ENCODE results near the gene ENPP6. TPM values are rescaled to one million over a fixed set of nuclear protein-coding genes. Genes with fewer than 3 reads are reported as not detected.
A peak's percentile ranks its signal among the peaks of the same experiment; 100 is the strongest.

The ENPP6 gene
- polyA plus RNA-seq, 2 of the 4 experiments (the other 2 are of a cell fraction), result not detected

DNA sequence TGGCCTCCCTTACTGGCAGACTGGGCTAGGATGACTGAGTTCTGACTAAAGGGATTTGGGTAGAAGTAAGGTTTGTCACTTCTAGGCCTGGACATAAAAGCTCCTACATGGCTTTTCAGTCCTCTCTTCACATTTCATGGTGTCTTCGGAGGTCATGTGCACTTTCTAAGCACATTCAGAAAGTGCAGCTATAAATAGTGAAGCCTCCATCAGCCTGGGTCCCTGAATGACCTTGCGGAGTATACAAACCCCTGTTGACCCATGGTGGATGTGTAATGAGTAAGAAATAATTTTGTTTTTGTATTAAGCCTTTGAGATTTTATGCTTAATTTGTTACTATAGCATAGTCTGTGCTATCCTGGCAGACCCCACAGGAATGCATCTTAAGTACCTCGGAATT is 158.6 kb downstream of the ENPP6 start (continued):
- TF ChIP-seq, protein P1, sequence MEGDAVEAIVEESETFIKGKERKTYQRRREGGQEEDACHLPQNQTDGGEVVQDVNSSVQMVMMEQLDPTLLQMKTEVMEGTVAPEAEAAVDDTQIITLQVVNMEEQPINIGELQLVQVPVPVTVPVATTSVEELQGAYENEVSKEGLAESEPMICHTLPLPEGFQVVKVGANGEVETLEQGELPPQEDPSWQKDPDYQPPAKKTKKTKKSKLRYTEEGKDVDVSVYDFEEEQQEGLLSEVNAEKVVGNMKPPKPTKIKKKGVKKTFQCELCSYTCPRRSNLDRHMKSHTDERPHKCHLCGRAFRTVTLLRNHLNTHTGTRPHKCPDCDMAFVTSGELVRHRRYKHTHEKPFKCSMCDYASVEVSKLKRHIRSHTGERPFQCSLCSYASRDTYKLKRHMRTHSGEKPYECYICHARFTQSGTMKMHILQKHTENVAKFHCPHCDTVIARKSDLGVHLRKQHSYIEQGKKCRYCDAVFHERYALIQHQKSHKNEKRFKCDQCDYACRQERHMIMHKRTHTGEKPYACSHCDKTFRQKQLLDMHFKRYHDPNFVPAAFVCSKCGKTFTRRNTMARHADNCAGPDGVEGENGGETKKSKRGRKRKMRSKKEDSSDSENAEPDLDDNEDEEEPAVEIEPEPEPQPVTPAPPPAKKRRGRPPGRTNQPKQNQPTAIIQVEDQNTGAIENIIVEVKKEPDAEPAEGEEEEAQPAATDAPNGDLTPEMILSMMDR (IDR thresholded peaks at IDR 0.05), result no peak
- TF ChIP-seq BHLHE40 (IDR thresholded peaks at IDR 0.05; ENCODE audit: low read depth, low read length) (no peak), HEYL (CRISPR knock-in tag; IDR thresholded peaks at IDR 0.05) (no peak)

DNA sequence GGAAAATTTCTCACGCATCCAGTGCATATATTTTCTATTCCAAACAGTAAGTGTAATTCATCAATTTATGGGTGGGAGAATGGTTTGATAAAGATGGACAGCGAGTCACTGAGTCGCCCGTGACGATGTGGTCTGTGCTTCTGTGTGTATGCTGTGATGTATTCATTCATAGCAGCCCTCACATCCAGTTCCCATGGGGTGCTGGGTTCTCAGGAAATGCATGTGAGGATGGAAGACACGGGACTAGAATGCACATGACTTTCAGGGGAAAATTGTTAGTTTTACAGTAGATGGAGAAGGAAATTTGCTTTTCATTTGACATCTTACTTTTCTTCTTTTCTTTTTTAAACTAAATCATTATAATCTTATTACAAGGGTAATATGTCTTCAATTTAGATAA is 159.6 kb downstream of the ENPP6 start:
- H3K4me1 ChIP-seq, result no peaks in the 10 kb centered on the region
- H3K9me3 ChIP-seq, result no peaks in the 10 kb centered on the region
- ChIA-PET CTCF (no interaction called here), POLR2A (no interaction called here)
- DNase-seq (ENCODE audit: low read depth in 1 of 2, low spot score in 1 of 2) (no peak), FAIRE-seq (no peak), ATAC-seq (no peak)
- H3K27ac ChIP-seq, result no peak overlapping the region
- H3K4me2 ChIP-seq, result no peak overlapping the region
- H3K4me3 ChIP-seq, result no peak overlapping the region
- TF ChIP-seq ZFP36 (IDR thresholded peaks at IDR 0.05; ENCODE audit: borderline replicate concordance, partially characterized antibody) (no peak), RCOR1 (IDR thresholded peaks at IDR 0.05; ENCODE audit: low read depth, low read length) (no peak), ZNF302 (CRISPR knock-in tag; IDR thresholded peaks at IDR 0.05) (no peak), GATA3 (IDR thresholded peaks at IDR 0.05; ENCODE audit: borderline replicate concordance) (no peak), HDAC2 (IDR thresholded peaks at IDR 0.05) (no peak), TP53 (CRISPR knock-in tag; IDR thresholded peaks at IDR 0.05) (no peak), JUNB (IDR thresholded peaks at IDR 0.05) (no peak), FOSL2 (IDR thresholded peaks at IDR 0.05) (no peak), FOSL2 (CRISPR knock-in tag; IDR thresholded peaks at IDR 0.05) (no peak), CHD2 (IDR thresholded peaks at IDR 0.05; ENCODE audit: low read length, partially characterized antibody) (no peak), KDM1A (IDR thresholded peaks at IDR 0.05; ENCODE audit: low read depth) (no peak), KDM5A (IDR thresholded peaks at IDR 0.05) (no peak)
- 59% methylated on average over 6 of the region's 6 CpGs for WGBS (ENCODE audit: missing lambda C conversion rate)

DNA sequence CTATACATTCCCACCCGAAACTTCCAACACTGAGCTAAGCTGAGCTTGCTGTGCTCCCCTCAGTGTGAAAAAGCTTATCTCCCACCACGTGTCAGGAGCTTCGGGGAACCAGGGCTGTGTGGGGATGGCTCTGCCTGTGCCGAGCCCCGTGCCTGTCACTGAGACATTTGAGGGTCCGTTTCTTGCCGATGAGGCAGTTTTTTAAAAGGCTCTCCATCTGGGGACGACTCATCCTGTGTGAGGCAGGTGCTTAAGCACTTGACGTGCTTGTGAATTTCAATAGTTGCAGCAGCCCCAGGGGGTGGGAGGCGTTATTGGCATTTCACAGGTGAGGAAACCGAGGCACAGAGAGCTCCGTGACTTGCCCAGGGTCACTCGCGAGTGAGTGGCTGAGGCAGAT is 160.8 kb downstream of the ENPP6 start:
- FAIRE-seq, result no peak
- no peak for ATAC-seq
- Histone ChIP-seq H3K9me3 (no peaks in the 10 kb centered on the region), H3K4me2 (no peak overlapping the region), H3K4me1 (no peaks in the 10 kb centered on the region), H3K4me3 (no peak overlapping the region), H3K27ac (no peak overlapping the region)
- no peak for DNase-seq (ENCODE audit: low read depth in 1 of 2, low spot score in 1 of 2)
- ChIA-PET POLR2A (no interaction called here), CTCF (interaction anchor here (0.6 kb wide), 1 partner anchor 114 kb away, joined by 3 read pairs; no protein-coding TSS in a partner anchor)
- 50% methylated on average over 13 of the region's 14 CpGs for WGBS (ENCODE audit: missing lambda C conversion rate)
- no peak for TF ChIP-seq CBX8 (IDR thresholded peaks at IDR 0.05)
- TF ChIP-seq, protein P2, sequence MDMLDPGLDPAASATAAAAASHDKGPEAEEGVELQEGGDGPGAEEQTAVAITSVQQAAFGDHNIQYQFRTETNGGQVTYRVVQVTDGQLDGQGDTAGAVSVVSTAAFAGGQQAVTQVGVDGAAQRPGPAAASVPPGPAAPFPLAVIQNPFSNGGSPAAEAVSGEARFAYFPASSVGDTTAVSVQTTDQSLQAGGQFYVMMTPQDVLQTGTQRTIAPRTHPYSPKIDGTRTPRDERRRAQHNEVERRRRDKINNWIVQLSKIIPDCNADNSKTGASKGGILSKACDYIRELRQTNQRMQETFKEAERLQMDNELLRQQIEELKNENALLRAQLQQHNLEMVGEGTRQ (IDR thresholded peaks at IDR 0.05), result no peak
- peak; percentile 67 for TF ChIP-seq MAFK (IDR thresholded peaks at IDR 0.05; ENCODE audit: partially characterized antibody)
- no peak for TF ChIP-seq JUNB (IDR thresholded peaks at IDR 0.05)

DNA sequence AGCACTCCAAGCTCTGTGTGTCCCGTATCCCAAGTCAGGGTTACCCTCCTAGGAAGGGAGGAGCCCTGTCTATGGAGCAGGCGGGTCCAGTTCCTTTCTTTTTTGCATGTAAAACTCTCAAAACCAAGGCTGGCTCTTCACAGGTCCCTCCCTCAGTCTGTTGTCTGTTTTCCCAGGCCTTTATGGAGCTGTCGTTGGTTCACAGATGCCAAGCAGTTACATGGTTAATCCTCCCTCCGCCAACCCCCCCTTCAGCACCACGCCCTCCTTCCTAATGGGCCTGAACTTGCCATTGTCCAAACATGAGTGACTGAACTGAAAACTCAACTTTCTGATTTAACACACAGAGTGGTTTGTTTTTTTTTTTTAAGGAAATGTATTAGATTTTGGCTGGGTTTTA is 164.2 kb downstream of the ENPP6 start:
- TF ChIP-seq HOXB13 (CRISPR knock-in tag; IDR thresholded peaks at IDR 0.05; ENCODE audit: low read depth), result no peak
- H3K4me1 ChIP-seq, result no peaks in the 10 kb centered on the region
- WGBS (ENCODE audit: missing lambda C conversion rate), result 68% methylated on average over 4 of the region's 5 CpGs
- POLR2A ChIA-PET, result no interaction called here
- H3K4me3 ChIP-seq, result no peak overlapping the region
- ATAC-seq (no peak), FAIRE-seq (no peak), DNase-seq (ENCODE audit: low read depth in 1 of 2, low spot score in 1 of 2) (no peak)
- H3K4me2 ChIP-seq, result no peak overlapping the region
- no peak overlapping the region for H3K27ac ChIP-seq
- H3K9me3 ChIP-seq, result no peaks in the 10 kb centered on the region
- CTCF ChIA-PET, result interaction anchor here (0.9 kb wide), 1 partner anchor 31 kb away, joined by 3 read pairs; no protein-coding TSS in a partner anchor

DNA sequence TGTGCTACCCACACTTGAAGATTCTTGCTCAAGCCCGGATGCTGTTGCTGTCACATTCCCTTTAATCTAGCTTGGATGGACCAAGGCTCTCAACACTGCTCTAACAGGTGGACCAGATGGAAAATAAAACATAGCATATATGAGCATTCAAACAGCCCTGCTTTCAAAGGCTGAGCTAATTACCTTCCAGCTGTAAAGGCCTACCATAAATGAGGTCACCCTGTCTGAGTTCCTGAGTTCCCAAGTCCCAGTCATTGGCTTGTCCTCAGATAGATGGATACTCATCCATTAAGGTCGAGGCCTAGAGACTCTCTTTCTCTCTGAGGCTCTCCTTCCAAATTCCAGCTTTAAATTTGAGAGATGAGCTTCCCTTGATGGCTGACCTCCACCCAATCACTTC is 165.1 kb downstream of the ENPP6 start:
- FAIRE-seq (no peak), ATAC-seq (no peak), DNase-seq (ENCODE audit: low read depth in 1 of 2, low spot score in 1 of 2) (no peak)
- ChIA-PET CTCF (no interaction called here), POLR2A (interaction anchor here (1.4 kb wide), 1 partner anchor 65 kb away, joined by 3 read pairs; no protein-coding TSS in a partner anchor)
- 0 out of 3 replicates have a peak, but pooled peaks cover 3% of the 10 kb centered on the region for H3K9me3 ChIP-seq
- no peak overlapping the region for H3K4me3 ChIP-seq
- TF ChIP-seq MAZ (IDR thresholded peaks at IDR 0.05; ENCODE audit: borderline replicate concordance, low read depth, low read length) (no peak), ZNF302 (CRISPR knock-in tag; IDR thresholded peaks at IDR 0.05) (no peak), CEBPB (IDR thresholded peaks at IDR 0.05) (no peak), FOSL2 (IDR thresholded peaks at IDR 0.05) (no peak), FOSL2 (CRISPR knock-in tag; IDR thresholded peaks at IDR 0.05) (no peak), JUNB (IDR thresholded peaks at IDR 0.05) (no peak), ZFP36 (IDR thresholded peaks at IDR 0.05; ENCODE audit: borderline replicate concordance, partially characterized antibody) (no peak), KDM1A (IDR thresholded peaks at IDR 0.05; ENCODE audit: low read depth) (no peak), EHMT2 (IDR thresholded peaks at IDR 0.05; ENCODE audit: low read depth) (no peak), SREBF2 (IDR thresholded peaks at IDR 0.05) (no peak), RCOR1 (IDR thresholded peaks at IDR 0.05; ENCODE audit: low read depth, low read length) (no peak), HDAC2 (IDR thresholded peaks at IDR 0.05) (no peak), POLR2AphosphoS2 (conservative IDR thresholded peaks at IDR 0.05; ENCODE audit: low read length) (no peak), RNF2 (IDR thresholded peaks at IDR 0.05; ENCODE audit: borderline replicate concordance, low read depth) (no peak), SMC3 (IDR thresholded peaks at IDR 0.05) (no peak), CHD4 (IDR thresholded peaks at IDR 0.05; ENCODE audit: borderline replicate concordance) (no peak), FOXS1 (CRISPR knock-in tag; IDR thresholded peaks at IDR 0.05) (no peak), ZC3H11A (IDR thresholded peaks at IDR 0.05) (no peak), NFE2L2 (conservative IDR thresholded peaks at IDR 0.05; ENCODE audit: low read length) (no peak)
- no peak overlapping the region for H3K27ac ChIP-seq
- WGBS (ENCODE audit: missing lambda C conversion rate), result 8% methylated on average over 2 of the region's 2 CpGs
- no peak overlapping the region for H3K4me2 ChIP-seq
- no peaks in the 10 kb centered on the region for H3K4me1 ChIP-seq
